Keratinocyte (primary cell): ENCODE measurements around the gene GPR137B. TPM values are rescaled to one million over a fixed set of nuclear protein-coding genes. Genes with fewer than 3 reads are reported as not detected.

Source experiments
- DNase-seq: peaks from one replicate; pipeline ENCODE4 v3.0.0-alpha.2; 2011; ENCODE audit warnings: low read depth, missing footprints, low spot score
- FAIRE-seq: peaks from 2 replicates; lab custom pipeline; 2011; peaks lifted over from hg19 to GRCh38; lab: Jason Lieb, UNC
- H2AFZ ChIP-seq: 2 replicates; pipeline ENCODE4 v1.6.0; 2012; ENCODE audit warnings: low read length, control low read depth, inconsistent platforms; ENCODE audit not compliant: control insufficient read depth
- H3K27ac ChIP-seq: 2 replicates; pipeline ENCODE4 v1.5.1; 2011; ENCODE audit warnings: low read length; ENCODE audit not compliant: control insufficient read depth, insufficient read depth
- H3K27me3 ChIP-seq: 3 replicates; pipeline ENCODE4 v1.6.0; 2011; ENCODE audit warnings: low read length; ENCODE audit not compliant: control insufficient read depth, insufficient read depth; ENCODE audit errors: extremely low read depth
- H3K36me3 ChIP-seq, 2 experiments: 2 replicates in 1 of 2; 3 replicates in 1 of 2; pipeline ENCODE4 v1.5.1; 2011; ENCODE audit warnings: low read length in 2 of 2, mild to moderate bottlenecking in 1 of 2; ENCODE audit not compliant: control insufficient read depth in 2 of 2, insufficient read depth in 2 of 2; ENCODE audit errors: extremely low read depth in 1 of 2
- H3K4me1 ChIP-seq: 3 replicates; pipeline ENCODE4 v1.5.1; 2011; ENCODE audit warnings: low read length; ENCODE audit not compliant: control insufficient read depth, insufficient read depth; ENCODE audit errors: extremely low read depth
- H3K4me2 ChIP-seq: 3 replicates; pipeline ENCODE4 v1.6.0; 2011; ENCODE audit warnings: low read depth, low read length; ENCODE audit not compliant: control insufficient read depth, insufficient read depth; ENCODE audit errors: extremely low read depth
- H3K4me3 ChIP-seq, 3 experiments: fragments of 200-600 bp in 1 of 3; sonication (generic) in 1 of 3; 2 replicates in 2 of 3; 3 replicates in 1 of 3; pipeline ENCODE4 v1.5.1; 2011 to 2016; ENCODE audit warnings: low read length in 3 of 3, mild to moderate bottlenecking in 3 of 3, control low read depth in 2 of 3, inconsistent platforms in 1 of 3, low read depth in 1 of 3, mixed read lengths in 1 of 3, mixed run types in 1 of 3, moderate library complexity in 1 of 3; ENCODE audit not compliant: control insufficient read depth in 2 of 3, insufficient read depth in 2 of 3; ENCODE audit errors: extremely low read depth in 1 of 3
- H3K79me2 ChIP-seq: 2 replicates; pipeline ENCODE4 v1.6.0; 2012; ENCODE audit warnings: low read length; ENCODE audit not compliant: control insufficient read depth, insufficient read depth
- H3K9ac ChIP-seq: 3 replicates; pipeline ENCODE4 v1.6.0; 2011; ENCODE audit warnings: low read length; ENCODE audit not compliant: control insufficient read depth, insufficient read depth; ENCODE audit errors: extremely low read depth
- H3K9me1 ChIP-seq: 3 replicates; pipeline ENCODE4 v1.6.0; 2011; ENCODE audit warnings: low read length; ENCODE audit not compliant: control insufficient read depth, insufficient read depth; ENCODE audit errors: extremely low read depth
- H3K9me3 ChIP-seq: 2 replicates; pipeline ENCODE4 v1.5.1; 2012; ENCODE audit warnings: low read depth, low read length; ENCODE audit not compliant: control insufficient read depth
- H4K20me1 ChIP-seq: 3 replicates; pipeline ENCODE4 v1.6.0; 2011; ENCODE audit warnings: low read length; ENCODE audit not compliant: control insufficient read depth, insufficient read depth; ENCODE audit errors: extremely low read depth
- CTCF ChIP-seq, 3 experiments: IDR thresholded peaks in 1 of 3; conservative IDR thresholded peaks in 1 of 3; optimal IDR thresholded peaks in 1 of 3; 2 replicates in 2 of 3; 3 replicates in 1 of 3; pipeline versions ENCODE3 to v1.5.1; 2011; ENCODE audit warnings: low read length in 3 of 3, mild to moderate bottlenecking in 3 of 3, moderate library complexity in 2 of 3, control low read depth in 1 of 3, inconsistent platforms in 1 of 3; ENCODE audit not compliant: insufficient read depth in 2 of 3; ENCODE audit errors: extremely low read depth in 1 of 3
- EZH2 ChIP-seq: IDR thresholded peaks from one replicate; pipeline ENCODE4 v1.6.1; 2012; ENCODE audit warnings: inconsistent platforms, mild to moderate bottlenecking, low read length, moderate library complexity
- dilution Hi-C: fragments of 300-500 bp; cut with MboI; formaldehyde crosslinking; loops from one replicate; pipeline ENCODE4 v1.7.0; 2020; ENCODE audit warnings: low sequenced_read_pairs; ENCODE audit not compliant: extremely low pct_ligation_motif_present
- polyA plus RNA-seq, 5 experiments: library from polyadenylated mRNA; depleted of rRNA in 3 of 5; stranded (reverse) in 3 of 5; stranded (forward) in 1 of 5; unstranded in 1 of 5; fragments of >200 nt; gene quantifications; 1 replicate in 1 of 5; 2 replicates in 3 of 5; 3 replicates in 1 of 5; pipeline versions ENCODE4 v1.2.1 to v1.2.3, GENCODE V29; 2011 to 2012; ENCODE audit warnings: missing spikeins in 2 of 5, low read depth in 1 of 5, low replicate concordance in 1 of 5

The GPR137B gene
- polyA plus RNA-seq, 1 donor (not counting 4 experiments of a cell fraction or from before 2014, with no cell fraction given) = 7.1 TPM

DNA sequence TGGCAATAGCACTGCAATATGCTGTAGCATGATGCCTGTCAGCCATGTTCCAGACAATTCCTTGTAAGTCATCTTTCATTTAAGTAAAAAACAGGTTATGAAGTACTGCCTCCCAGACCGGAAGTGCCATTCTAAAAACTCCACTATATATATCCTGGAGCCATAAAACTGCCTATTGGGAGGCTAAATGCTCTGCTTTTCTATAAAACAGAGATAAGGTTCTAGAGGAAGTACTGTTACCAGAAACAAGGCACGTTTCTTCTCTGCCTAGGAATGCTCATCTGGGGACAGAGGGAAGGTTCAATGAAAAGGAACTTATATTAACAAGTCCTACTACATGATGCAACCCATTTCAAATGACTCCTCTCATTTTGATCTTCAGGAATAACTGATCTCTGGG, 66.8 kb downstream of the GPR137B start:
- Histone ChIP-seq H3K36me3 (no peaks in the 10 kb centered on the region), H3K9me3 (no peaks in the 10 kb centered on the region), H2AFZ (no peak overlapping the region), H3K4me2 (no peak overlapping the region), H3K4me1 (no peaks in the 10 kb centered on the region), H3K27ac (no peak overlapping the region), H3K79me2 (no peaks in the 10 kb centered on the region), H3K9ac (no peak overlapping the region), H3K9me1 (no peaks in the 10 kb centered on the region), H3K27me3 (no peaks in the 10 kb centered on the region), H4K20me1 (no peaks in the 10 kb centered on the region), H3K4me3 (no peak overlapping the region)
- TF ChIP-seq CTCF (optimal IDR thresholded peaks at IDR 0.05 in 1 of 3, IDR thresholded peaks at IDR 0.05 in 1 of 3, conservative IDR thresholded peaks at IDR 0.05 in 1 of 3; ENCODE audit: extremely low read depth in 1 of 3, insufficient read depth in 2 of 3, low read length in 3 of 3) = no peak
- TF ChIP-seq EZH2 = no peak
- dilution Hi-C loops = no loop called here
- DNase-seq (no peak), FAIRE-seq (no peak)

DNA sequence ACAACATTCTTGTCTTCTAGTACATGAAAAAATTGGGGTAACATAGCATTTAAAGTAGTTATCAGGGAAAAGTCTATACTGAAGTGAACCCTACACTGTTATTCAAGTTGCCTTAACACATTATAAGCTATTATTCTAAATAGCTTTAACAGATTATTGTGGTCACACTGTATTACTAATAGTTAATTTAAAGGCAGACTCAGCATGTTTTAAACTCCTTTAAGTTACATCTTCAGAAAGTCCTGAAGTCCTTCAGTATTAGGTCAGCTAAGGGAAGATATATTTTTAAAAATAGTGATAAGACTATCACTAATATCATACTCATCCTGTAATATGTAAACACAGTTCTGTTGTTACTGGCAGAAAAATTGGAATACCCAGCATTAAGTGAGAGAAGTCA, 67.4 kb downstream of the GPR137B start:
- no peak overlapping the region for H2AFZ ChIP-seq
- no peaks in the 10 kb centered on the region for H3K36me3 ChIP-seq
- dilution Hi-C loops = no loop called here
- no peak overlapping the region for H3K4me3 ChIP-seq
- no peaks in the 10 kb centered on the region for H4K20me1 ChIP-seq
- no peaks in the 10 kb centered on the region for H3K27me3 ChIP-seq
- TF ChIP-seq EZH2 (no peak), CTCF (optimal IDR thresholded peaks at IDR 0.05 in 1 of 3, IDR thresholded peaks at IDR 0.05 in 1 of 3, conservative IDR thresholded peaks at IDR 0.05 in 1 of 3; ENCODE audit: extremely low read depth in 1 of 3, insufficient read depth in 2 of 3, low read length in 3 of 3) (no peak)
- H3K4me1 ChIP-seq = no peaks in the 10 kb centered on the region
- H3K9ac ChIP-seq = no peak overlapping the region
- FAIRE-seq (no peak), DNase-seq (no peak)
- H3K9me1 ChIP-seq = no peaks in the 10 kb centered on the region
- no peaks in the 10 kb centered on the region for H3K9me3 ChIP-seq
- no peaks in the 10 kb centered on the region for H3K79me2 ChIP-seq
- H3K27ac ChIP-seq = no peak overlapping the region
- no peak overlapping the region for H3K4me2 ChIP-seq
